Osteoblast (primary cell): ENCODE measurements around the gene TMCO6. TPM values are rescaled to one million over a fixed set of nuclear protein-coding genes. Genes with fewer than 3 reads are reported as not detected.

ENCODE experiments used
- total RNA-seq: library from RNA; depleted of rRNA; stranded (reverse); fragments of >200 nt; gene quantifications from 2 replicates; pipeline ENCODE4 v1.2.3, GENCODE V29; 2012

The TMCO6 gene
- total RNA-seq, 1 donor: 8.3 TPM

Other genes with a start within 250 kb of the TMCO6 start
- gene ANKHD1, start 237.6 kb upstream of the TMCO6 start, total RNA-seq: 81.1 and 87.8 TPM in 2 replicates
- 3.8 and 4.7 TPM in 2 replicates for gene EIF4EBP3, start 91.8 kb upstream of the TMCO6 start, total RNA-seq
- 28.2 and 35.7 TPM in 2 replicates for gene SRA1, start 82.0 kb upstream of the TMCO6 start, total RNA-seq
- gene APBB3, start 74.9 kb upstream of the TMCO6 start, total RNA-seq: 19.7 and 24.2 TPM in 2 replicates
- gene SLC35A4, start 74.6 kb upstream of the TMCO6 start, total RNA-seq: 17.4 and 20.6 TPM in 2 replicates
- 1.8 and 4.0 TPM in 2 replicates for gene CD14, start 6.3 kb upstream of the TMCO6 start, total RNA-seq
- 29.7 and 30.6 TPM in 2 replicates for gene NDUFA2, start 8.2 kb downstream of the TMCO6 start, total RNA-seq
- 70.1 and 84.3 TPM in 2 replicates for gene IK, start 8.4 kb downstream of the TMCO6 start, total RNA-seq
- 30.8 and 32.1 TPM in 2 replicates for gene WDR55, start 25.5 kb downstream of the TMCO6 start, total RNA-seq
- 0.59 TPM in 1 of 2 replicates, not detected in the other for gene DND1, start 34.1 kb downstream of the TMCO6 start, total RNA-seq
- gene HARS1, start 51.9 kb downstream of the TMCO6 start, total RNA-seq: 41.3 and 41.6 TPM in 2 replicates
- gene HARS2, start 52.0 kb downstream of the TMCO6 start, total RNA-seq: 28.6 and 31.5 TPM in 2 replicates
- 31.8 and 33.9 TPM in 2 replicates for gene ZMAT2, start 61.0 kb downstream of the TMCO6 start, total RNA-seq
- gene PCDHA1, start 146.7 kb downstream of the TMCO6 start, total RNA-seq: not detected in 2 replicates
- gene PCDHA2, start 155.4 kb downstream of the TMCO6 start, total RNA-seq: under 0.01 and 0.29 TPM in 2 replicates
- gene PCDHA3, start 161.6 kb downstream of the TMCO6 start, total RNA-seq: 0.36 and 0.59 TPM in 2 replicates
- gene PCDHA4, start 167.6 kb downstream of the TMCO6 start, total RNA-seq: 0.72 and 0.88 TPM in 2 replicates
- under 0.01 and 0.29 TPM in 2 replicates for gene PCDHA5, start 182.2 kb downstream of the TMCO6 start, total RNA-seq
- 0.88 and 1.1 TPM in 2 replicates for gene PCDHA6, start 188.5 kb downstream of the TMCO6 start, total RNA-seq
- 0.59 and 0.72 TPM in 2 replicates for gene PCDHA7, start 194.8 kb downstream of the TMCO6 start, total RNA-seq
- 0.29 and 0.36 TPM in 2 replicates for gene PCDHA8, start 201.7 kb downstream of the TMCO6 start, total RNA-seq
- 0.29 and 0.36 TPM in 2 replicates for gene PCDHA9, start 208.9 kb downstream of the TMCO6 start, total RNA-seq
- 0.36 and 0.59 TPM in 2 replicates for gene PCDHA10, start 216.4 kb downstream of the TMCO6 start, total RNA-seq
- gene PCDHA11, start 229.5 kb downstream of the TMCO6 start, total RNA-seq: 0.29 and 0.36 TPM in 2 replicates
- under 0.01 and 0.36 TPM in 2 replicates for gene PCDHA12, start 235.9 kb downstream of the TMCO6 start, total RNA-seq
- gene PCDHA13, start 242.7 kb downstream of the TMCO6 start, total RNA-seq: under 0.01 TPM in 2 replicates